GM18519 (cell line): Measurements from ENCODE around the gene GRHL3.

Experiments
- ATAC-seq: cut with Tn5 transposase; IDR thresholded peaks from one replicate; pipeline ENCODE4 v1.9.1; 2021; ENCODE audit warnings: mild to moderate bottlenecking, moderate library complexity; ENCODE audit not compliant: unreplicated experiment, low FRiP score

The GRHL3 gene

GRCh38 chr1:24292887-24293286 is 26.3 kb upstream of the GRHL3 start:
- no peak for ATAC-seq

DNA sequence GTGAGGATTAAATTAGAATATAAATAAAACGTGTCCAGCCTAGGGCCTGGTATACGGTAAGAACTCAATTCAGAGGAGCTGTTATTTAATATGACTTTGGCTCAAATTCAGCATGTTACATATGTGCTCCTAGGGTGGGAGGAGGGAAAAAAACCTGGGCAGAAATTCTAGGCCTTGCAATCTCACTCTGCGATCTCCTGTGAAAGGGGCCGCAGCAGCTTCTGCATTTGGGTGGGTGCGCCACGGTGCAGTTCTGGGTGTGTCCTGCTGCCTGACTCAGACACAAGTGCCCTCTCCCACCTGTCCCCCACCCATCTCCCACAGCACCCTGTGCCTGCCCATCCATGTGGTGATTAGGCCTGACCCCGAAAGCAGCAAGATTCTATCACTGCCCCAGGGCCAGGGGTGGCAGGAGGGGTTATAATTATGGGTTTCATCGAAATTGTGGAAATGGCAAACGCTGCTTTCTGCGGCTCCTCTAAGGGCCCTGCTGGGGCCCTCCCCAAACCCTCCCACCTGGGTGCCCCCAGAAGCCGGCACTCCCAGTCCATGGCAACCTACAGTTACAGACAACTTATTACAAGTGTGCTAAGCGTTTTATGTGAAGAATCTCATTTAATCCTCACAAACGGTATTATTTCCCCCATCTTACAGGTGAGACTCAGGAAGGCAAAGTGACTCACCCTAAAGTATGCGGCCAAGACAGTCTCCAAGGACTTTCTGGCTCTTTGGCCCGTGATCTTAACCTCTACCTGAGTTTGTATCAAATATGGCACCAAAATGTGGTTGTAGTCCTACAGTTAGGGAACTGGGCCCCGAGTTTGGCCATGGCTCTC is 25.5 kb upstream of the GRHL3 start:
- no peak for ATAC-seq

GRCh38 chr1:24294228-24294672 is 24.9 kb upstream of the GRHL3 start:
- ATAC-seq, result no peak

DNA sequence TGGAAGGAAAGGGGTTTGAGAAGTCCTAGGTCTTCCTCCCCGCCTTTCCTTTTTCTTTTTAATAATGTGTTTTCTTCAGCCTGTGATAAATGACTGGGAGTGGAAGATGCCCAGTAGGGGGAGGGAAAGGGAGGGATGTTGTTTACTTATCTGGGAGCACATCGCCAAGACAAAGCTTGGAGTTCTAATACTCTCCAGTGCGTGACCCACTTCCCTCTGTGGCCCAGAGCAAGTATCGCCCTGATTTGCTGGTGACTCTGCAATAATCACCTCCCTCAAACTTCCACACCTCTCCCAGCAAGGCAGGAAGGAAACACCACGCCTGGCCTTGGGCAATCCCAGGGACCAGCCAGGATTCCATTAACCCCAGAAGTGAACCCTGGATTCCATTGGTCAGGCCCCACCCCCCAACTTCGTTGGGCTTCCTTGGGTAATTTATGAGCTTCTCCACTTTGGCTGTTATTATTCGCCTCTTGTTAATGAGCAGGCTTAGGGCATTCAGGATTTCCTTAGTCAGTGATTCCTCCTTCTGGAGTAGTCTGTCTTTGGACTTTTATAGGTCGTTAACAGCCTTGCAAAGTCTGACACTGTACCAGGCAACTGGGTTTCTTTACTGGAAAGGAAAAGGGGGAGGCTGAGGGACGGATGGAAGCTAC is 24.3 kb upstream of the GRHL3 start:
- no peak for ATAC-seq

- ATAC-seq, result no peak
Observed at GRCh38 chr1:24295535-24295934, 23.6 kb upstream of the GRHL3 start.

GRCh38 chr1:24297187-24297851 is 21.8 kb upstream of the GRHL3 start:
- no peak for ATAC-seq

DNA sequence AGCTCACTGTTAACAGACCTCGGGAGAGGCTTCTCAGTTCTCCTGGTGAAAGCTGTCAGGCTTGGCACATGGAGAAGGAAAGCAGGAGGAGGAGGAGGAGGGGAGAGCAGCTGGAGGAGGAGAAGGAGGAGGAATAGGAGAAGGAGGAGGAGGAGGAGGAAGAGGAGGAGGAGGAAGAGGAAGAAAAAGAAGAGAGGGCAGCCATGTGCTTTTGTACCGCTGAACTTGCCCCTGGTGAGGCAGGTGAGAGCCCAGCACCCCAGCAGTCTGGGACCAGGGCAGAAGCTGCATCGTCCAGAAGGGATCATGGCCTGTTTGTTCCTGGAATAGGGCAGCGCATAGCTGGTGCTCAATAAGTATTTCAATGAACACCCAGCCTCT is 21.3 kb upstream of the GRHL3 start:
- ATAC-seq, result no peak

DNA sequence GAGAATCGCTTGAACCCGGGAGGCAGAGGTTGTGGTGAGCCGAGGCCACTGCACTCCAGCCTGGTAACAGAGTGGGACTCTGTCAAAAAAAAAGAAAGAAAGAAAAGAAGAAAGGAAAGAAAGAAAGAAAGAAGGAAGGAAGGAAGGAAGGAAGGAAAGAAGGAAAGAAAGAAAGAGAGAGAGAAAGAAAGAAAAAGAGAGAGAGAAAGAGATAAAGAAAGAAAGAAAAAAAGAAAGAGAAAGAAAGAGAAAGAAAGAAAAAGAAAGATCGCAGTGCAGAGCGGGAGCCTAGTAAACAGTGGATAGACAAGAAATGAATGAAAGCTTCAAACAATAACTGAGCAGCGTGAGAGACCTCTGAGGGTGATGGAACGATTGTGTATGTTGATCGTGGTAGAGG is 20.6 kb upstream of the GRHL3 start:
- ATAC-seq, result no peak

GRCh38 chr1:24299901-24300300 is 19.3 kb upstream of the GRHL3 start:
- no peak for ATAC-seq

GRCh38 chr1:24300971-24301784 is 18.0 kb upstream of the GRHL3 start:
- no peak for ATAC-seq

GRCh38 chr1:24301785-24302175 is 17.4 kb upstream of the GRHL3 start:
- ATAC-seq, result no peak

DNA sequence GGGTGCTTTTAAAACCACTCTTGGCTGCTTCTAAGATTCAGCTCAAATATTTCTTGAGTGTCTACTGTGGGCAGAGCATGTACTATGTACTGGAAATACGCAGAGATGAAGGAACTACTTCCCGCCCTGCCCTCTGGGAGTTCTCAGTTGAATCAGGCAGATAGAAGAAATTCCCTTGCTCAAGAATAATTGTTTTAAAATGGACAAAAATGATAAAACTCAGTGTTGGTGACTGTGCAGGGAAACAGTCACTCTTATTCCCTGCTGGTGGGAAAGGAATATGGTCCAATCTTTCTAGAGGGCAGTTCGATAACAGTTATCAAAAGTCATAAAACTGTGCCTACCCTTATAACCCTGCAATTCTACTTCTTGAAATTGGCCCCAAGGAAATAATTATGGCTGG is 16.9 kb upstream of the GRHL3 start:
- no peak for ATAC-seq

GRCh38 chr1:24303600-24303999 is 15.6 kb upstream of the GRHL3 start:
- no peak for ATAC-seq

GRCh38 chr1:24304763-24305162 is 14.4 kb upstream of the GRHL3 start:
- ATAC-seq, result no peak

DNA sequence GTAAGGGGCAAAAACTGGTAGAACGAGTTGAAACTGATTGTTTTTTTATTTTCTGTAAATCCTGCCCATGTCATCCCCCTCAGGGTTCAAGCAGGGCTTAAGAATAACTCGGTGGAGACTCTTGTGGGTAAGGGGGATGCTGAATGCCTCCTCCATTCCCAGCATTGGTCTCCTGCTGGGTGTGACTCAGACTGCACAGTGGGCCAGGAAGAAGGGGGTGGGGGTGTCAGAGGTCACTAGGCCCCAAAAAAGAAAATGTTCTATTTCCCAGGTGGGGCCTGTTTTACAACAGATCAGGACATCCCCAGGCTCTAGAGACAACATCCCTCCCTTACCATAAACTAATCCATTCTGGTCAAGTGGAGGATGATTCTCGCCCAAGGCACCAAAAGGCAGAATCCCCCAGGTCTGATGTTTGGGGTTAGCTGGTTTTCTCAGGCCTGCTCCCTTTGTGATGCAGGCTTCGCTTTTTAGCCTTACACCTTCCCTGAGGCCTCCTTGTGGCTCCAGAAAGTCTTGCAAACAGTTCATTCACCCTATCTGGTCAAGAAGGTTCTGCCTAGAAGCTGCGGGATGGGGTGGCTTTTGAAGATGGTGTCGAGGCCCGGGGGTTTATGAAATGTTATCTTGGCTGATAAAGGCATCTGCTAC is 10.7 kb upstream of the GRHL3 start:
- ATAC-seq, result no peak

- no peak for ATAC-seq
Observed at GRCh38 chr1:24309762-24310485, 9.2 kb upstream of the GRHL3 start.

DNA sequence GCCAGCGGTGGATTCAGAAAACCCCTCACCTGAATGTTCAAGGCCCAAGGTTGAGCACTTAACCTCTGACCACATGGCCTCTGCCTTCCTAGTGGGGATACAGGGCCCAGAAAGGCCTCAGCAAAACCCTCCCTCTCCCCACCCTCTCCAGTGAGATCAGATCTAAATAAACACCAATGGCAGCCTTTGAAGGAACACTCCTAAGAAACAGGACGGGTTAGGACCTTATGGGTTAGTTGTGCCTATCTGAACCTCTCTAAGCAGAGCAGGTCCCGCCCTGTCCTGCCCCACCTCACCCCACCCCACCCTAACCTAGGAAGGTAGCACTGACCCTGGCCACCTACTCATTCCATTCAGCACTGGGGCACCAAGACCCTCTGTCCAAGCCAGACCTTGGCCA is 7.9 kb upstream of the GRHL3 start:
- ATAC-seq, result no peak

DNA sequence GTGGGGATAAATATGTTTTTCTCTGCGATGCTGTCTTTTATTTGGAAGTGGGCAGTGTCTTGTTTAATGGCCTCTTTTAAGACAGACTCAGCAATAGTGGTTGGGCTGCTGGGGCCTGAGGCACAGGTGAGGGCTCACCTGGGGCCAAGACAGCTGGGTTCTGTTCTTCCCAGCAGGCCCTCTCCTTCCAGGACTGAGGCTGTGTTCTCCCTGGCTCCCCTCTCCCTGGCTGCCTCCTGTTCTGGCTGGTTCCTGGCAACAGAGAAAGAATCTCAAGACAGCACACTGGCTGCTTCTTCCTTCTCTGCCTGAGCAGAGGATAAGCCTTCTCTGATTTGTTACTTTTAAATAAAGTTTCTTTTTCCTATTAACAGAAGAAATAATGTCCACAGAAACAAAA is 7.4 kb upstream of the GRHL3 start:
- ATAC-seq, result no peak

- ATAC-seq, result no peak
Observed at GRCh38 chr1:24315391-24315790, 3.8 kb upstream of the GRHL3 start.

DNA sequence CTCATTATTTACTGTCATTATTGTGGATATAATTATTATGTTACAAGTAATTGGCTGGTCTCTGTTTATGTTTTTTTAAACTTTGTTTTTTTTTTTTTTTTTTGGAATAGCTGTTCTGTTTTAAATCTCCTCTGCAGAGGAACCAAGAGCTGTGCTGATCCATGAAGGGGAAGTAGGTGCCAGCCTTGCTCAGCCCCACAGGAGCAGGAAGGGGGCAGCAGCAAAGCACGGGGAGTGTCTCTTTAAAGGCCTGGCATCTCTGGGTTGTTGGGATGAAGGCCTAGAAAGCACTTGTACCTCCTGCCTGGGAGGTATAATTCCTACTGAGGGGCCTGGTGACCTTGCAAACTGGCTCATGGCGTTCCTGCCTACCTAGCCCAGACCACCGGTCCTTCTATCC is 2.5 kb upstream of the GRHL3 start:
- ATAC-seq, result no peak
